Measurements from ENCODE around the gene HSPA4. TPM values are rescaled to one million over a fixed set of nuclear protein-coding genes. Genes with fewer than 3 reads are reported as not detected.

HSPA4 gene
- total RNA-seq, 1 experiment from 2014 or later, result 70.6 TPM

DNA sequence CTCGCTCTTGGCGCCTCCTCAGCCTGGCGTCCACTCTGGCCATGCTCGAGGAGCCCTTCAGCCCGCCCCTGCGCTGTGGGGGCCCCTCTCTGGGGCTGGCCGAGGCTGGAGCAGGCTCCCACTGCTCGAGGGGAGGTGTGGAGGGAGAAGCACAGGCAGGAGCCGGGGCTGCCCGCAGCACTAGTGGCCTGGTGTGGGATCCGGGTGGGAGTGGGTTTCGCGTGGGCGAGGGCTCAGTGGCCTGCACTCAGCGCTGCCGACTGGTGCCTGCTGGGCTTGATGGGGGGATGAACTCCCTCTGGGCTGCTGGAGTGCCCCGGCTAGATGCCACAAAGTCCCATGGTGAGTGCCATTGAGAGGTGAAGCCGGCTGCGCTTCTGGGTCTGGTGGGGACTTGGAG, 4.4 kb upstream of the HSPA4 start:
- Histone ChIP-seq H3K9ac (ENCODE audit: low read length) (no peak overlapping the region), H3K27ac (ENCODE audit: low read length) (no peak overlapping the region), H3K4me2 (ENCODE audit: low read length) (no peak overlapping the region), H3K36me3 (ENCODE audit: low read depth, low read length) (no peaks in the 10 kb centered on the region), H2AFZ (ENCODE audit: low read length) (no peak overlapping the region), H4K20me1 (ENCODE audit: low read length) (no peaks in the 10 kb centered on the region), H3F3A (ENCODE audit: low read length, unreplicated experiment) (no peaks in the 10 kb centered on the region), H3K9me3 (ENCODE audit: low read length) (no peaks in the 10 kb centered on the region), H3K79me2 (ENCODE audit: low read length) (peaks cover 16% of the 10 kb centered on the region), H3K27me3 (ENCODE audit: low read length) (no peaks in the 10 kb centered on the region), H3K4me1 (ENCODE audit: insufficient read depth, low read length) (peaks cover 25% of the 10 kb centered on the region), H3K9me2 (replicated peaks; ENCODE audit: low read length) (no peaks in the 10 kb centered on the region), H3K4me3 (ENCODE audit: low read length) (no peak overlapping the region)
- ATAC-seq (no peak), DNase-seq (no peak)
- TF ChIP-seq EZH2phosphoT487 (IDR thresholded peaks at IDR 0.05; ENCODE audit: borderline replicate concordance, low read length), result no peak
- TF ChIP-seq, protein P1, sequence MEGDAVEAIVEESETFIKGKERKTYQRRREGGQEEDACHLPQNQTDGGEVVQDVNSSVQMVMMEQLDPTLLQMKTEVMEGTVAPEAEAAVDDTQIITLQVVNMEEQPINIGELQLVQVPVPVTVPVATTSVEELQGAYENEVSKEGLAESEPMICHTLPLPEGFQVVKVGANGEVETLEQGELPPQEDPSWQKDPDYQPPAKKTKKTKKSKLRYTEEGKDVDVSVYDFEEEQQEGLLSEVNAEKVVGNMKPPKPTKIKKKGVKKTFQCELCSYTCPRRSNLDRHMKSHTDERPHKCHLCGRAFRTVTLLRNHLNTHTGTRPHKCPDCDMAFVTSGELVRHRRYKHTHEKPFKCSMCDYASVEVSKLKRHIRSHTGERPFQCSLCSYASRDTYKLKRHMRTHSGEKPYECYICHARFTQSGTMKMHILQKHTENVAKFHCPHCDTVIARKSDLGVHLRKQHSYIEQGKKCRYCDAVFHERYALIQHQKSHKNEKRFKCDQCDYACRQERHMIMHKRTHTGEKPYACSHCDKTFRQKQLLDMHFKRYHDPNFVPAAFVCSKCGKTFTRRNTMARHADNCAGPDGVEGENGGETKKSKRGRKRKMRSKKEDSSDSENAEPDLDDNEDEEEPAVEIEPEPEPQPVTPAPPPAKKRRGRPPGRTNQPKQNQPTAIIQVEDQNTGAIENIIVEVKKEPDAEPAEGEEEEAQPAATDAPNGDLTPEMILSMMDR (conservative IDR thresholded peaks at IDR 0.05; ENCODE audit: low read depth, low read length), result no peak
- no peak for TF ChIP-seq EZH2 (IDR thresholded peaks at IDR 0.05; ENCODE audit: low read length, unreplicated experiment)
- ChIA-PET POLR2A (ENCODE audit: unreplicated experiment) (no interaction called here), CTCF (no interaction called here)
- BruUV-seq (replicated peaks), result no TSS peak
- intact Hi-C loops (cut with micrococcal nuclease), result no loop called here

DNA sequence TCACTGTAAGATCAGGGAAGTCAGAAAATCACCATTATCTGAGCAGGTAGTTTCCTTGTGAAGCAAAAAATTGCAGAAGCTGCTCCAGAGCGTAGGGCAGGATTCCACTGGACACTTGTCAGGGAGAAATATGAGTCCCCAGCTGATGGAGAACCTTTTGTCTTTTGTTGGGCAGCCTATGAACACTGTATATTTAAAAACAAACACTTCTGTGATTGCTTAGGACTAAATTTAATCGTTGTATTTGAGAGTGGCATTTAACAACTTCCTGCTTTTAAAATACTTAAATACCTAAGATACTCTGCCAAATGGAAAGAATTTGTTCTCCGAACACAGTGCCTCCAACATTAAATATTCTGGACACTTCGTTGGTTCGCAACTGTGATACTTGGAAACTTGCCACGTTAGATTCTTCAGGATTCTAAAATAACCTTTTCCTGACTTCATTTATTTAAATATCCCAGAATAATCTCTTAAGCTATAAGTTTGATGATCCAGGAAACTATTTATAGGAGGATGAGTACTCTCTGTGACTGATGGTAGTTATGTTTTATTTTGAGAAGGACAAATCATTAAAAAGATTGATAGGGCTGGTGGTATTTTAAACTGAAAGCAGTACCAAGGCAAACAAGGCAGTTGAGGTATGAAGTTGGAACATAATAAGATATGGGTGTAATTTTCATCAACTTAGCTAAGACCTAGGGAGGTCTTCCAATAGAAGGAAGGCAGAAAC, 2.7 kb upstream of the HSPA4 start:
- peaks cover 10% of the 10 kb centered on the region; the same call in 1 of the 2 replicates for H4K20me1 ChIP-seq (ENCODE audit: low read length)
- peaks cover 25% of the 10 kb centered on the region for H3K4me1 ChIP-seq (ENCODE audit: insufficient read depth, low read length)
- H3K79me2 ChIP-seq (ENCODE audit: low read length), result peaks cover 33% of the 10 kb centered on the region
- no peaks in the 10 kb centered on the region for H3K36me3 ChIP-seq (ENCODE audit: low read depth, low read length)
- no TSS peak for BruUV-seq (replicated peaks)
- peak; percentile 37 for ATAC-seq
- no peak overlapping the region for H2AFZ ChIP-seq (ENCODE audit: low read length)
- H3K27me3 ChIP-seq (ENCODE audit: low read length), result no peaks in the 10 kb centered on the region
- H3K4me2 ChIP-seq (ENCODE audit: low read length), result peak overlapping the region; percentile 54
- intact Hi-C loops (cut with micrococcal nuclease), result loop anchor here (1.0 kb wide), 1 partner anchor 23 kb away; the partner anchor contains the start of gene ZCCHC10
- H3F3A ChIP-seq (ENCODE audit: low read length, unreplicated experiment), result no peaks in the 10 kb centered on the region
- no peaks in the 10 kb centered on the region for H3K9me3 ChIP-seq (ENCODE audit: low read length)
- no peak overlapping the region for H3K27ac ChIP-seq (ENCODE audit: low read length)
- peak overlapping the region; percentile 2; the same call in 1 of the 2 replicates for H3K4me3 ChIP-seq (ENCODE audit: low read length)
- no peak overlapping the region for H3K9ac ChIP-seq (ENCODE audit: low read length)
- H3K9me2 ChIP-seq (replicated peaks; ENCODE audit: low read length), result no peaks in the 10 kb centered on the region
- DNase-seq, result no peak
- TF ChIP-seq, protein P1 (conservative IDR thresholded peaks at IDR 0.05; ENCODE audit: low read depth, low read length), result no peak
- ChIA-PET POLR2A (ENCODE audit: unreplicated experiment) (no interaction called here), CTCF (interaction anchor here (0.7 kb wide), 1 partner anchor 291 kb away, joined by 4 read pairs; no protein-coding TSS in a partner anchor)

DNA sequence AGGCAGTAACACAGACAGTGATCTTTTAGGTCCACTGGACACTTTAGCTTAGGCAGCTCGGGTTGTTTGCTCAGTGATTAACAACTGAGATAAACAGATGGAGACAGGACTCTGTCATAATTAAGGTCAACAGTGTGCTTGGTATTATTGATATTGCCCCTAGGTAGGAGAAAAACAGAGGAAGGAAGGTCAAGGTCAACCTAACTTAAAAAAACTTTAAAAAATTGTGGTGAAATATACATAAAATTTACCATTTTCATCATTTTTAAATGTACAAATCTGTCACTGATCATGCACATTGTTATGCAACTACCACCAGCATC, 2.1 kb upstream of the HSPA4 start:
- Histone ChIP-seq H3K36me3 (ENCODE audit: low read depth, low read length) (no peaks in the 10 kb centered on the region), H3K9me2 (replicated peaks; ENCODE audit: low read length) (no peaks in the 10 kb centered on the region), H3K9me3 (ENCODE audit: low read length) (no peaks in the 10 kb centered on the region), H3K4me1 (ENCODE audit: insufficient read depth, low read length) (peaks cover 25% of the 10 kb centered on the region), H3K27me3 (ENCODE audit: low read length) (no peaks in the 10 kb centered on the region), H3K9ac (ENCODE audit: low read length) (no peak overlapping the region), H4K20me1 (ENCODE audit: low read length) (peaks cover 12% of the 10 kb centered on the region; the same call in 1 of the 2 replicates), H3K27ac (ENCODE audit: low read length) (no peak overlapping the region), H2AFZ (ENCODE audit: low read length) (no peak overlapping the region), H3K4me3 (ENCODE audit: low read length) (peak overlapping the region; percentile 2; the same call in 1 of the 2 replicates), H3F3A (ENCODE audit: low read length, unreplicated experiment) (no peaks in the 10 kb centered on the region), H3K79me2 (ENCODE audit: low read length) (peaks cover 38% of the 10 kb centered on the region), H3K4me2 (ENCODE audit: low read length) (peak overlapping the region; percentile 54)
- intact Hi-C loops (cut with micrococcal nuclease), result loop anchor here (1.0 kb wide), 1 partner anchor 23 kb away; the partner anchor contains the start of gene ZCCHC10
- no peak for TF ChIP-seq EZH2 (IDR thresholded peaks at IDR 0.05; ENCODE audit: low read length, unreplicated experiment)
- TF ChIP-seq, protein P1 (conservative IDR thresholded peaks at IDR 0.05; ENCODE audit: low read depth, low read length), result no peak
- ChIA-PET POLR2A (ENCODE audit: unreplicated experiment) (no interaction called here), CTCF (interaction anchor here (0.7 kb wide), 1 partner anchor 292 kb away, joined by 4 read pairs; no protein-coding TSS in a partner anchor)
- ATAC-seq, result peak; percentile 54
- DNase-seq, result peak; percentile 56
- no TSS peak for BruUV-seq (replicated peaks)
